GM18498 (cell line): ENCODE measurements around the gene DNAJB13.

ENCODE experiments used
- ATAC-seq: cut with Tn5 transposase; IDR thresholded peaks from one replicate; pipeline ENCODE4 v1.9.1; 2021; ENCODE audit warnings: mild to moderate bottlenecking, moderate library complexity; ENCODE audit not compliant: unreplicated experiment

Gene DNAJB13

GRCh38 chr11:73949912-73950311, 914 bp upstream of the DNAJB13 start:
- no peak for ATAC-seq

- no peak for ATAC-seq
Observed at GRCh38 chr11:73951797-73952196, 971 bp downstream of the DNAJB13 start.

- no peak for ATAC-seq
Observed at GRCh38 chr11:73956876-73957653, 6.2 kb downstream of the DNAJB13 start.

GRCh38 chr11:73957654-73958361, 7.0 kb downstream of the DNAJB13 start:
- no peak for ATAC-seq

GRCh38 chr11:73958521-73959141, 7.8 kb downstream of the DNAJB13 start:
- ATAC-seq, result no peak

GRCh38 chr11:73961321-73961720, 10.5 kb downstream of the DNAJB13 start:
- no peak for ATAC-seq

- ATAC-seq, result no peak
Observed at GRCh38 chr11:73962101-73962705, 11.4 kb downstream of the DNAJB13 start.

- no peak for ATAC-seq
Observed at GRCh38 chr11:73963861-73964260, 13.0 kb downstream of the DNAJB13 start.

- no peak for ATAC-seq
Observed at GRCh38 chr11:73965076-73965763, 14.4 kb downstream of the DNAJB13 start.

GRCh38 chr11:73965764-73966121, 14.9 kb downstream of the DNAJB13 start:
- ATAC-seq, result no peak

GRCh38 chr11:73968356-73968966, 17.6 kb downstream of the DNAJB13 start:
- ATAC-seq, result no peak

GRCh38 chr11:73969091-73969490, 18.3 kb downstream of the DNAJB13 start:
- ATAC-seq, result no peak

GRCh38 chr11:73969991-73970800, 19.4 kb downstream of the DNAJB13 start:
- no peak for ATAC-seq

GRCh38 chr11:73971175-73971719, 20.4 kb downstream of the DNAJB13 start:
- ATAC-seq, result no peak

- no peak for ATAC-seq
Observed at GRCh38 chr11:73972187-73972586, 21.4 kb downstream of the DNAJB13 start.

- no peak for ATAC-seq
Observed at GRCh38 chr11:73972620-73973449, 22.0 kb downstream of the DNAJB13 start.

GRCh38 chr11:73974604-73975478, 24.0 kb downstream of the DNAJB13 start:
- ATAC-seq, result no peak

GRCh38 chr11:73975479-73975757, 24.6 kb downstream of the DNAJB13 start:
- no peak for ATAC-seq
